Neural crest cell (in vitro differentiated cells): ENCODE data around the gene OSBPL2. TPM values are rescaled to one million over a fixed set of nuclear protein-coding genes. Genes with fewer than 3 reads are reported as not detected.

Source experiments
- DNase-seq: peaks from one replicate; pipeline ENCODE4 v3.0.0; 2021; ENCODE audit warnings: low read depth, mixed read lengths, low spot score
- H3K27ac Mint-ChIP-seq: one replicate; pipeline ENCODE4 v1.8.0; 2021; ENCODE audit warnings: mild to moderate bottlenecking, mixed read lengths; ENCODE audit not compliant: unreplicated experiment
- H3K27me3 Mint-ChIP-seq: 2 replicates; pipeline ENCODE4 v1.8.0; 2021; ENCODE audit warnings: low read depth, mild to moderate bottlenecking, mixed read lengths
- H3K36me3 Mint-ChIP-seq: 2 replicates; pipeline ENCODE4 v1.8.0; 2021; ENCODE audit warnings: low read depth, mild to moderate bottlenecking, mixed read lengths
- H3K4me1 Mint-ChIP-seq: 2 replicates; pipeline ENCODE4 v1.8.0; 2021; ENCODE audit warnings: mixed read lengths
- H3K4me3 Mint-ChIP-seq: one replicate; pipeline ENCODE4 v1.8.0; 2021; ENCODE audit warnings: mild to moderate bottlenecking, mixed read lengths
- H3K9me3 Mint-ChIP-seq: 2 replicates; pipeline ENCODE4 v1.8.0; 2021; ENCODE audit warnings: mixed read lengths
- total RNA-seq: library from RNA; stranded (reverse); gene quantifications from 2 replicates; pipeline ENCODE4 v1.2.1, GENCODE V29; 2021
- TF ChIP-seq, protein P1 (sequence below): fragments of 200-600 bp; sonication (generic); conservative IDR thresholded peaks from 2 replicates; pipeline ENCODE4 v1.5.0; 2021; ENCODE audit warnings: antibody characterized with exemption, mild to moderate bottlenecking

The OSBPL2 gene
- total RNA-seq, 1 donor from 2014 or later: 33.1 TPM

DNA sequence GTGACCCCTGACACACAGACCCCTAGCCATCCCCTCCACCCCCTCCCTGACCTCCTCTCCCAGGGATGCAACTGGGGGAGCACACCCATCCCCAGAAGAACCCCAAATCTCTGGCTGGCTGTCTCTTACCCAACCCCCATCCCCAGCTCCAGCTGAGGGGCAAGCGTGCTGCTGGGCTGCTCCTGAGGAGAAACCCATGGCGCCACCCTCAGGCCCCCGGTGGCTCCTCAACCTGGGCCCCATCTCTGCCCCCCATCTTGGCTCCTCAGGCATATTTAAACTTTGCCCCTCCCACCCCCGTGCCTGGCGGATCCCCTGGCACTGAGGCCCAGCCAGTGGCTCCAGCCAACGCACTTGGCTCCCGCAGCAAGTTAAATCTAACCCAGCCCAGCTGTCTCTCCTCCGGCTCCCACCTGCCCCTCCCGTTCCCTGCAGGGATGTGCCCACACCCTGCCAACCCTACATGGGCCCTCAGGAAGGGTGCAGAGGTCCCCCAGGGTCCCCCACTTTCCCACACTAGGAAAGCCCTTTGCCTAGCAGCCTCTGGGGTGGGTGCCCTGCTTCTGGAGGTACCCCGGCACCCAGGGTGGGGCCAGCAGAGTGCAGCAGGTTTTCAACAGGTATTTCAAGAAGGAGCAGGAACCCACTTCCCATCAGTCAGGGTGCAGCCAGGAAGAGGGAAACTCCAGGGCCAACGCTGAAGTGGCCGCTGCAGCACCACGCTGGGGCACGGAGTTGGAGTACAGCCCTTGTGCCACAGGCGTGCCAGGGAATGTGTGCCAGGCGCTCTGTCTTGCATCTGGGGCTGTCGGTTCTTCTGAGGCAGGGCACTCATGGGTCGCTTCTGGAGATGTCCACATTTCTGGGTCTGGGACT, 5.3 kb upstream of the OSBPL2 start:
- DNase-seq: no peak
- Mint-ChIP-seq H3K36me3 (no peaks in the 10 kb centered on the region), H3K4me3 (no peak overlapping the region), H3K9me3 (no peaks in the 10 kb centered on the region), H3K27ac (no peak overlapping the region), H3K27me3 (no peaks in the 10 kb centered on the region), H3K4me1 (peaks cover 29% of the 10 kb centered on the region)
- TF ChIP-seq, protein P1, sequence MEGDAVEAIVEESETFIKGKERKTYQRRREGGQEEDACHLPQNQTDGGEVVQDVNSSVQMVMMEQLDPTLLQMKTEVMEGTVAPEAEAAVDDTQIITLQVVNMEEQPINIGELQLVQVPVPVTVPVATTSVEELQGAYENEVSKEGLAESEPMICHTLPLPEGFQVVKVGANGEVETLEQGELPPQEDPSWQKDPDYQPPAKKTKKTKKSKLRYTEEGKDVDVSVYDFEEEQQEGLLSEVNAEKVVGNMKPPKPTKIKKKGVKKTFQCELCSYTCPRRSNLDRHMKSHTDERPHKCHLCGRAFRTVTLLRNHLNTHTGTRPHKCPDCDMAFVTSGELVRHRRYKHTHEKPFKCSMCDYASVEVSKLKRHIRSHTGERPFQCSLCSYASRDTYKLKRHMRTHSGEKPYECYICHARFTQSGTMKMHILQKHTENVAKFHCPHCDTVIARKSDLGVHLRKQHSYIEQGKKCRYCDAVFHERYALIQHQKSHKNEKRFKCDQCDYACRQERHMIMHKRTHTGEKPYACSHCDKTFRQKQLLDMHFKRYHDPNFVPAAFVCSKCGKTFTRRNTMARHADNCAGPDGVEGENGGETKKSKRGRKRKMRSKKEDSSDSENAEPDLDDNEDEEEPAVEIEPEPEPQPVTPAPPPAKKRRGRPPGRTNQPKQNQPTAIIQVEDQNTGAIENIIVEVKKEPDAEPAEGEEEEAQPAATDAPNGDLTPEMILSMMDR: no peak

- H3K4me1 Mint-ChIP-seq: peaks cover 30% of the 10 kb centered on the region
- no peak for DNase-seq
- no peaks in the 10 kb centered on the region for H3K27me3 Mint-ChIP-seq
- no peak overlapping the region for H3K27ac Mint-ChIP-seq
- no peaks in the 10 kb centered on the region for H3K9me3 Mint-ChIP-seq
- TF ChIP-seq, protein P1: no peak
- H3K36me3 Mint-ChIP-seq: no peaks in the 10 kb centered on the region
- no peak overlapping the region for H3K4me3 Mint-ChIP-seq
These were observed 4.6 kb upstream of the OSBPL2 start for GRCh38 chr20:62233684-62234083.

- Mint-ChIP-seq H3K9me3 (no peaks in the 10 kb centered on the region), H3K4me1 (peaks cover 34% of the 10 kb centered on the region), H3K27ac (peak overlapping the region; percentile 82), H3K4me3 (peak overlapping the region; percentile 11), H3K36me3 (no peaks in the 10 kb centered on the region), H3K27me3 (no peaks in the 10 kb centered on the region)
- TF ChIP-seq, protein P1: no peak
- DNase-seq: no peak
These were observed 4.0 kb upstream of the OSBPL2 start for GRCh38 chr20:62234339-62234738.

- H3K27ac Mint-ChIP-seq: no peak overlapping the region
- H3K9me3 Mint-ChIP-seq: no peaks in the 10 kb centered on the region
These were observed 3.1 kb upstream of the OSBPL2 start for GRCh38 chr20:62235001-62235776.

GRCh38 chr20:62235777-62236157, 2.6 kb upstream of the OSBPL2 start:
- H3K4me3 Mint-ChIP-seq: no peak overlapping the region
- no peaks in the 10 kb centered on the region for H3K9me3 Mint-ChIP-seq
- no peaks in the 10 kb centered on the region for H3K27me3 Mint-ChIP-seq
- peaks cover 43% of the 10 kb centered on the region for H3K4me1 Mint-ChIP-seq
- DNase-seq: no peak
- no peak overlapping the region for H3K27ac Mint-ChIP-seq
- no peaks in the 10 kb centered on the region for H3K36me3 Mint-ChIP-seq
- TF ChIP-seq, protein P1: no peak

More at GRCh38 chr20:62235001-62235776, 3.1 kb upstream of the OSBPL2 start:
- H3K36me3 Mint-ChIP-seq: no peaks in the 10 kb centered on the region
- H3K4me3 Mint-ChIP-seq: peak overlapping the region; percentile 11
- H3K4me1 Mint-ChIP-seq: peaks cover 40% of the 10 kb centered on the region
- no peaks in the 10 kb centered on the region for H3K27me3 Mint-ChIP-seq
- no peak for DNase-seq
- TF ChIP-seq, protein P1: no peak
